ENCODE data around the gene SMPDL3A.
"Not testable (repeated sequence)": the region's sequence is repeated elsewhere in the genome, so short reads cannot be mapped to it uniquely, and the experiment has no call there.

The SMPDL3A gene

GRCh38 chr6:122789182-122790027 lies at the start of gene SMPDL3A:
Gene SMPDL3A, plus strand, starts transcription at chr6:122789258. Its CDS starts 89 bp downstream, at chr6:122789347.
- TF ChIP-seq EZH2 (IDR thresholded peaks at IDR 0.05) (no peak), FOXP2 (optimal IDR thresholded peaks at IDR 0.05; ENCODE audit: control extremely low read depth, extremely low read length, insufficient read depth) (no peak), POLR2AphosphoS5 (IDR thresholded peaks at IDR 0.05; ENCODE audit: borderline replicate concordance, low read depth, low read length) (peak; percentile 47)
- Histone ChIP-seq H3K4me3 (peak within 1 kb of the TSS; percentile 88), H3K36me3 (ENCODE audit: insufficient read depth, low read length) (no peaks in the 10 kb centered on the region), H3K9me3 (ENCODE audit: low read depth, low read length) (no peaks in the 10 kb centered on the region), H3K9ac (ENCODE audit: insufficient read length) (peak within 1 kb of the TSS; percentile 79), H3K27ac (peak within 1 kb of the TSS; percentile 60)
- DNase-seq (ENCODE audit: low read depth, low spot score), result no peak

- H3K36me3 ChIP-seq (ENCODE audit: insufficient read depth, low read length), result no peaks in the 10 kb centered on the region
- no peak for DNase-seq (ENCODE audit: low read depth, low spot score)
- H3K9me3 ChIP-seq (ENCODE audit: low read depth, low read length), result no peaks in the 10 kb centered on the region
- TF ChIP-seq POLR2AphosphoS5 (IDR thresholded peaks at IDR 0.05; ENCODE audit: borderline replicate concordance, low read depth, low read length), result no peak
- no peak for TF ChIP-seq FOXP2 (optimal IDR thresholded peaks at IDR 0.05; ENCODE audit: control extremely low read depth, extremely low read length, insufficient read depth)
- TF ChIP-seq EZH2 (IDR thresholded peaks at IDR 0.05), result no peak
- H3K9ac ChIP-seq (ENCODE audit: insufficient read length), result no peak overlapping the region
- H3K27ac ChIP-seq, result no peak overlapping the region
- no peak overlapping the region for H3K4me3 ChIP-seq
These were observed 49.0 kb upstream of the SMPDL3A start for GRCh38 chr6:122740091-122740490.

- Histone ChIP-seq H3K9ac (ENCODE audit: insufficient read length) (no peak overlapping the region), H3K27ac (no peak overlapping the region), H3K9me3 (ENCODE audit: low read depth, low read length) (no peaks in the 10 kb centered on the region), H3K4me3 (no peak overlapping the region), H3K36me3 (ENCODE audit: insufficient read depth, low read length) (no peaks in the 10 kb centered on the region)
- DNase-seq (ENCODE audit: low read depth, low spot score), result no peak
- TF ChIP-seq POLR2AphosphoS5 (IDR thresholded peaks at IDR 0.05; ENCODE audit: borderline replicate concordance, low read depth, low read length) (no peak), EZH2 (IDR thresholded peaks at IDR 0.05) (no peak), FOXP2 (optimal IDR thresholded peaks at IDR 0.05; ENCODE audit: control extremely low read depth, extremely low read length, insufficient read depth) (no peak)
These were observed 48.1 kb upstream of the SMPDL3A start for GRCh38 chr6:122740936-122741335.

GRCh38 chr6:122744247-122744646 lies 44.8 kb upstream of the SMPDL3A start:
- H3K36me3 ChIP-seq (ENCODE audit: insufficient read depth, low read length); H3K9ac ChIP-seq (ENCODE audit: insufficient read length); DNase-seq (ENCODE audit: low read depth, low spot score): not testable (repeated sequence)

GRCh38 chr6:122744856-122745255 lies 44.2 kb upstream of the SMPDL3A start:
- not testable (repeated sequence) for H3K27ac ChIP-seq; DNase-seq (ENCODE audit: low read depth, low spot score); H3K9me3 ChIP-seq (ENCODE audit: low read depth, low read length); H3K9ac ChIP-seq (ENCODE audit: insufficient read length); H3K36me3 ChIP-seq (ENCODE audit: insufficient read depth, low read length); H3K4me3 ChIP-seq

More at GRCh38 chr6:122744247-122744646, 44.8 kb upstream of the SMPDL3A start:
- not testable (repeated sequence) for H3K27ac ChIP-seq; H3K4me3 ChIP-seq; H3K9me3 ChIP-seq (ENCODE audit: low read depth, low read length)

GRCh38 chr6:122746688-122747087 lies 42.4 kb upstream of the SMPDL3A start:
- DNase-seq (ENCODE audit: low read depth, low spot score), result no peak
- Histone ChIP-seq H3K9ac (ENCODE audit: insufficient read length) (no peak overlapping the region), H3K36me3 (ENCODE audit: insufficient read depth, low read length) (no peaks in the 10 kb centered on the region), H3K4me3 (no peak overlapping the region), H3K9me3 (ENCODE audit: low read depth, low read length) (0 out of 2 replicates have a peak, but pooled peaks cover 3% of the 10 kb centered on the region), H3K27ac (no peak overlapping the region)
- TF ChIP-seq FOXP2 (optimal IDR thresholded peaks at IDR 0.05; ENCODE audit: control extremely low read depth, extremely low read length, insufficient read depth) (no peak), POLR2AphosphoS5 (IDR thresholded peaks at IDR 0.05; ENCODE audit: borderline replicate concordance, low read depth, low read length) (no peak), EZH2 (IDR thresholded peaks at IDR 0.05) (no peak)

- no peak overlapping the region for H3K9ac ChIP-seq (ENCODE audit: insufficient read length)
- DNase-seq (ENCODE audit: low read depth, low spot score), result no peak
- no peak overlapping the region for H3K4me3 ChIP-seq
- no peak overlapping the region for H3K27ac ChIP-seq
- TF ChIP-seq EZH2 (IDR thresholded peaks at IDR 0.05), result no peak
- no peak for TF ChIP-seq FOXP2 (optimal IDR thresholded peaks at IDR 0.05; ENCODE audit: control extremely low read depth, extremely low read length, insufficient read depth)
- TF ChIP-seq POLR2AphosphoS5 (IDR thresholded peaks at IDR 0.05; ENCODE audit: borderline replicate concordance, low read depth, low read length), result no peak
- H3K36me3 ChIP-seq (ENCODE audit: insufficient read depth, low read length), result no peaks in the 10 kb centered on the region
- 0 out of 2 replicates have a peak, but pooled peaks cover 3% of the 10 kb centered on the region for H3K9me3 ChIP-seq (ENCODE audit: low read depth, low read length)
These were observed 41.5 kb upstream of the SMPDL3A start for GRCh38 chr6:122747573-122747972.

GRCh38 chr6:122748945-122749344 lies 40.1 kb upstream of the SMPDL3A start:
- DNase-seq (ENCODE audit: low read depth, low spot score); H3K27ac ChIP-seq; H3K9me3 ChIP-seq (ENCODE audit: low read depth, low read length); H3K4me3 ChIP-seq; H3K9ac ChIP-seq (ENCODE audit: insufficient read length); H3K36me3 ChIP-seq (ENCODE audit: insufficient read depth, low read length): not testable (repeated sequence)

- TF ChIP-seq FOXP2 (optimal IDR thresholded peaks at IDR 0.05; ENCODE audit: control extremely low read depth, extremely low read length, insufficient read depth) (no peak), EZH2 (IDR thresholded peaks at IDR 0.05) (no peak), POLR2AphosphoS5 (IDR thresholded peaks at IDR 0.05; ENCODE audit: borderline replicate concordance, low read depth, low read length) (no peak)
- H3K9ac ChIP-seq (ENCODE audit: insufficient read length), result no peak overlapping the region
- no peaks in the 10 kb centered on the region for H3K36me3 ChIP-seq (ENCODE audit: insufficient read depth, low read length)
- 0 out of 2 replicates have a peak, but pooled peaks cover 3% of the 10 kb centered on the region for H3K9me3 ChIP-seq (ENCODE audit: low read depth, low read length)
- no peak overlapping the region for H3K27ac ChIP-seq
- no peak for DNase-seq (ENCODE audit: low read depth, low spot score)
- no peak overlapping the region for H3K4me3 ChIP-seq
These were observed 39.5 kb upstream of the SMPDL3A start for GRCh38 chr6:122749451-122750050.

All from SK-N-MC (cell line).